K562 (cell line): ENCODE data around the gene ACRBP. TPM values are rescaled to one million over a fixed set of nuclear protein-coding genes. Genes with fewer than 3 reads are reported as not detected.

ENCODE experiments used
- CBFA2T3 ChIP-seq: fragments of 450-650 bp; IDR thresholded peaks from 2 replicates; pipeline ENCODE4 v1.6.1; 2017
- CBX3 ChIP-seq, 2 experiments: IDR thresholded peaks; 1 replicate in 1 of 2; 2 replicates in 1 of 2; pipeline ENCODE4 v1.6.1; 2012; ENCODE audit warnings: inconsistent platforms in 2 of 2, low read length in 2 of 2, borderline replicate concordance in 1 of 2, control low read depth in 1 of 2
- CBX8 ChIP-seq: fragments of 200-600 bp; sonication (generic); IDR thresholded peaks from 2 replicates; pipeline ENCODE4 v1.6.1; 2012; ENCODE audit warnings: borderline replicate concordance, mixed run types, low read depth, mild to moderate bottlenecking, moderate library complexity, mixed read lengths, low read length, control low read depth, inconsistent platforms; ENCODE audit not compliant: poor library complexity, severe bottlenecking; ENCODE audit errors: extremely low read depth
- DPF2 ChIP-seq: fragments of 450-650 bp; IDR thresholded peaks from 2 replicates; pipeline ENCODE4 v1.6.1; 2016
- ILK ChIP-seq: fragments of 450-650 bp; IDR thresholded peaks from 2 replicates; pipeline ENCODE4 v1.6.1; 2016; ENCODE audit warnings: missing genetic modification characterization, low read depth, mild to moderate bottlenecking, missing compliant biosample characterization, moderate library complexity, borderline replicate concordance
- MED1 ChIP-seq: sonication (generic); formaldehyde crosslinking; IDR thresholded peaks from 2 replicates; pipeline ENCODE4 v1.8.1; 2023; ENCODE audit warnings: missing genetic modification reagents, borderline replicate concordance
- NBN ChIP-seq: fragments of 450-650 bp; IDR thresholded peaks from 2 replicates; pipeline ENCODE4 v1.6.1; 2016; ENCODE audit warnings: low read depth, mild to moderate bottlenecking
- NELFE ChIP-seq: IDR thresholded peaks from 2 replicates; pipeline ENCODE4 v1.6.1; 2011; ENCODE audit warnings: mild to moderate bottlenecking; ENCODE audit not compliant: insufficient read depth, insufficient read length
- NEUROD1 ChIP-seq: fragments of 150-350 bp; IDR thresholded peaks from 2 replicates; pipeline ENCODE4 v1.6.1; 2014; ENCODE audit warnings: borderline replicate concordance, low read length, low read depth; ENCODE audit not compliant: partially characterized antibody
- NFATC3 ChIP-seq: fragments of 450-650 bp; IDR thresholded peaks from 2 replicates; pipeline ENCODE4 v1.6.1; 2017; ENCODE audit warnings: mild to moderate bottlenecking
- NUFIP1 ChIP-seq: fragments of 450-650 bp; IDR thresholded peaks from 2 replicates; pipeline ENCODE4 v1.6.1; 2018; ENCODE audit not compliant: partially characterized antibody
- POLR2B ChIP-seq: fragments of 450-650 bp; IDR thresholded peaks from 2 replicates; pipeline ENCODE4 v1.6.1; 2018; ENCODE audit warnings: low read depth; ENCODE audit not compliant: partially characterized antibody
- SMAD3 ChIP-seq: fragments of 450-650 bp; formaldehyde crosslinking; conservative IDR thresholded peaks from 2 replicates; pipeline ENCODE4 v1.4.0; 2020; ENCODE audit warnings: mild to moderate bottlenecking
- TCF7L2 ChIP-seq: fragments of 150-350 bp; IDR thresholded peaks from 2 replicates; pipeline ENCODE4 v1.6.1; 2016; ENCODE audit warnings: low read depth, mild to moderate bottlenecking, low read length, moderate library complexity
- TRIM24 ChIP-seq, 2 experiments: fragments of 450-650 bp; IDR thresholded peaks; 2 replicates each; pipeline ENCODE4 v1.6.1; 2016
- ZKSCAN8 ChIP-seq: fragments of 200-800 bp; sonication (Bioruptor generic); IDR thresholded peaks from 2 replicates; pipeline ENCODE4 v1.6.1; 2016; ENCODE audit warnings: missing genetic modification characterization, missing compliant biosample characterization
- ZNF316 ChIP-seq: fragments of 450-650 bp; IDR thresholded peaks from 2 replicates; pipeline ENCODE4 v1.6.1; 2016
- ZNF707 ChIP-seq: fragments of 250-450 bp; sonication (Bioruptor Pico); conservative IDR thresholded peaks from 2 replicates; pipeline ENCODE4 v1.8.0; 2022; ENCODE audit warnings: inconsistent platforms, mild to moderate bottlenecking, moderate library complexity
- polyA plus RNA-seq, 8 experiments: library from polyadenylated mRNA; depleted of rRNA in 4 of 8; stranded (reverse) in 5 of 8; unstranded in 3 of 8; fragments of >200 nt; fragmentation: Nextera tagmentation in 2 of 8; fragmentation: Illumina TruSeq in 1 of 8; extraction: Ambion mirVana in 2 of 8; extraction: Trizol in 1 of 8; gene quantifications; 2 replicates each; pipeline versions ENCODE4 v1.2.1 to v1.2.3, GENCODE V29; 2011 to 2014; ENCODE audit warnings: inconsistent platforms in 1 of 8, missing spikeins in 1 of 8
- total RNA-seq, 7 experiments: library from RNA; depleted of rRNA in 6 of 7; stranded (reverse); fragments of >200 nt in 6 of 7; fragmentation: Illumina TruSeq in 2 of 7; extraction: Trizol in 2 of 7; gene quantifications; 2 replicates each; pipeline versions ENCODE4 v1.2.1 to v1.2.3, GENCODE V29; 2011 to 2021; ENCODE audit warnings: low replicate concordance in 1 of 7
- TF ChIP-seq, protein P1 (sequence below): fragments of 450-650 bp; IDR thresholded peaks from 2 replicates; pipeline ENCODE4 v1.6.1; 2017; ENCODE audit warnings: mild to moderate bottlenecking, moderate library complexity
- TF ChIP-seq, protein P2 (sequence below): fragments of 450-650 bp; conservative IDR thresholded peaks from 2 replicates; pipeline ENCODE4 v1.6.1; 2016; ENCODE audit warnings: missing genetic modification characterization, low read depth, mild to moderate bottlenecking, control low read depth, missing compliant biosample characterization
- TF ChIP-seq, protein P3 (sequence below): IDR thresholded peaks from 3 replicates; pipeline ENCODE4 v1.6.1; 2011; ENCODE audit warnings: borderline replicate concordance, mild to moderate bottlenecking; ENCODE audit not compliant: insufficient read length, insufficient read depth
- TF ChIP-seq, protein P4 (sequence below): fragments of 250-450 bp; sonication (Bioruptor Pico); IDR thresholded peaks from 2 replicates; pipeline ENCODE4 v1.8.0; 2021; ENCODE audit warnings: mild to moderate bottlenecking, moderate library complexity
- TF ChIP-seq, protein P5 (sequence below): sonication (generic); formaldehyde crosslinking; IDR thresholded peaks from 2 replicates; pipeline ENCODE4 v1.9.0; 2022; ENCODE audit warnings: mild to moderate bottlenecking, missing genetic modification reagents

Gene ACRBP
- total and polyA plus RNA-seq, 9 of the 15 experiments (the other 6 are each of a cell fraction or from before 2014, with no cell fraction given) = 3.1 to 31.8 (median 8.4) TPM

DNA sequence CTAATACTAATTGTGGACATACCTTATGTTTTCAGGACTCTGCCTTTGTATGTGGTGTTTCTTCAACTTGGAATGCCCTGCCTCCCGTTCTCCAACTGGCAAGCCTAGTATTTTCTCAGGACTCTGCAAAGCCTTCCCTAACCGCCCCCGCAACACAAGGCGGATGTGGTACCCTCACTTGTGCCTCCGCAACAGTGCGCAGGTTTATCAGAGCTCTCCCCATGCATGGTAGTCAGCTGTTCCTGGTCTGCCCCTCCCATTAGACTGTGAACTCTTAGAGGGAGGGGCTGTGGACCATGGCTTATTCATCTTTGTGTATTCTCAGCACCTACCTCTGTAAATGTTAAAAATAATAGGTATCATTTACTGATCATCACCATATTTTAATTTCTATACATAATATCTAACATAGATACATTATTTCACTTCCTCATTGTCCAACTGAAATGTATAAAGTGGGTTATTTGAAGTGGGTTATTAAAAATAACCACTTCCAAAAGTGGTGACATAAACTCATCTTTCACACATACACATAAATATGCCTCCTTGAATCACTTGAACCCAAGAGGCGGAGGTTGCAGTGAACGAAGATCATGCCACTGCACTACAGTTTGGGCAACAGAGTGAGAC lies 20.5 kb downstream of the ACRBP start (continued):
- TF ChIP-seq ZKSCAN8 (CRISPR knock-in tag) (no peak), DPF2 (peak; percentile 78), TCF7L2 (no peak), NEUROD1 (peak; percentile 26), CBX8 (no peak), ZNF316 (no peak), ILK (tag) (no peak), POLR2B (no peak), CBFA2T3 (peak; percentile 80), NFATC3 (no peak), TRIM24 (IDR thresholded peaks at IDR 0.05) (0 out of 4 replicates have a peak, but pooled peaks of 1 of the 2 experiments have one; percentile 30), NUFIP1 (no peak), MED1 (CRISPR knock-in tag) (no peak), ZNF707 (CRISPR knock-in tag) (no peak), CBX3 (IDR thresholded peaks at IDR 0.05; ENCODE audit: borderline replicate concordance in 1 of 2, low read length in 2 of 2) (no peak), SMAD3 (CRISPR knock-in tag) (no peak), NBN (no peak), NELFE (no peak)
- TF ChIP-seq, protein P1, sequence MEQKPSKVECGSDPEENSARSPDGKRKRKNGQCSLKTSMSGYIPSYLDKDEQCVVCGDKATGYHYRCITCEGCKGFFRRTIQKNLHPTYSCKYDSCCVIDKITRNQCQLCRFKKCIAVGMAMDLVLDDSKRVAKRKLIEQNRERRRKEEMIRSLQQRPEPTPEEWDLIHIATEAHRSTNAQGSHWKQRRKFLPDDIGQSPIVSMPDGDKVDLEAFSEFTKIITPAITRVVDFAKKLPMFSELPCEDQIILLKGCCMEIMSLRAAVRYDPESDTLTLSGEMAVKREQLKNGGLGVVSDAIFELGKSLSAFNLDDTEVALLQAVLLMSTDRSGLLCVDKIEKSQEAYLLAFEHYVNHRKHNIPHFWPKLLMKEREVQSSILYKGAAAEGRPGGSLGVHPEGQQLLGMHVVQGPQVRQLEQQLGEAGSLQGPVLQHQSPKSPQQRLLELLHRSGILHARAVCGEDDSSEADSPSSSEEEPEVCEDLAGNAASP = no peak
- TF ChIP-seq, protein P2, sequence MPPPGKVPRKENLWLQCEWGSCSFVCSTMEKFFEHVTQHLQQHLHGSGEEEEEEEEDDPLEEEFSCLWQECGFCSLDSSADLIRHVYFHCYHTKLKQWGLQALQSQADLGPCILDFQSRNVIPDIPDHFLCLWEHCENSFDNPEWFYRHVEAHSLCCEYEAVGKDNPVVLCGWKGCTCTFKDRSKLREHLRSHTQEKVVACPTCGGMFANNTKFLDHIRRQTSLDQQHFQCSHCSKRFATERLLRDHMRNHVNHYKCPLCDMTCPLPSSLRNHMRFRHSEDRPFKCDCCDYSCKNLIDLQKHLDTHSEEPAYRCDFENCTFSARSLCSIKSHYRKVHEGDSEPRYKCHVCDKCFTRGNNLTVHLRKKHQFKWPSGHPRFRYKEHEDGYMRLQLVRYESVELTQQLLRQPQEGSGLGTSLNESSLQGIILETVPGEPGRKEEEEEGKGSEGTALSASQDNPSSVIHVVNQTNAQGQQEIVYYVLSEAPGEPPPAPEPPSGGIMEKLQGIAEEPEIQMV (tag) = no peak
- TF ChIP-seq, protein P3, sequence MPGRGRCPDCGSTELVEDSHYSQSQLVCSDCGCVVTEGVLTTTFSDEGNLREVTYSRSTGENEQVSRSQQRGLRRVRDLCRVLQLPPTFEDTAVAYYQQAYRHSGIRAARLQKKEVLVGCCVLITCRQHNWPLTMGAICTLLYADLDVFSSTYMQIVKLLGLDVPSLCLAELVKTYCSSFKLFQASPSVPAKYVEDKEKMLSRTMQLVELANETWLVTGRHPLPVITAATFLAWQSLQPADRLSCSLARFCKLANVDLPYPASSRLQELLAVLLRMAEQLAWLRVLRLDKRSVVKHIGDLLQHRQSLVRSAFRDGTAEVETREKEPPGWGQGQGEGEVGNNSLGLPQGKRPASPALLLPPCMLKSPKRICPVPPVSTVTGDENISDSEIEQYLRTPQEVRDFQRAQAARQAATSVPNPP = no peak
- TF ChIP-seq, protein P4, sequence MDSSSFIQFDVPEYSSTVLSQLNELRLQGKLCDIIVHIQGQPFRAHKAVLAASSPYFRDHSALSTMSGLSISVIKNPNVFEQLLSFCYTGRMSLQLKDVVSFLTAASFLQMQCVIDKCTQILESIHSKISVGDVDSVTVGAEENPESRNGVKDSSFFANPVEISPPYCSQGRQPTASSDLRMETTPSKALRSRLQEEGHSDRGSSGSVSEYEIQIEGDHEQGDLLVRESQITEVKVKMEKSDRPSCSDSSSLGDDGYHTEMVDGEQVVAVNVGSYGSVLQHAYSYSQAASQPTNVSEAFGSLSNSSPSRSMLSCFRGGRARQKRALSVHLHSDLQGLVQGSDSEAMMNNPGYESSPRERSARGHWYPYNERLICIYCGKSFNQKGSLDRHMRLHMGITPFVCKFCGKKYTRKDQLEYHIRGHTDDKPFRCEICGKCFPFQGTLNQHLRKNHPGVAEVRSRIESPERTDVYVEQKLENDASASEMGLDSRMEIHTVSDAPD (CRISPR knock-in tag) = no peak
- TF ChIP-seq, protein P5, sequence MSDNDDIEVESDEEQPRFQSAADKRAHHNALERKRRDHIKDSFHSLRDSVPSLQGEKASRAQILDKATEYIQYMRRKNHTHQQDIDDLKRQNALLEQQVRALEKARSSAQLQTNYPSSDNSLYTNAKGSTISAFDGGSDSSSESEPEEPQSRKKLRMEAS (CRISPR knock-in tag) = peak; percentile 42; the same call in 1 of the 2 replicates
